Liver (tissue), 3 donors: ENCODE data around the gene LRP3.

Experiments used
- CTCF ChIP-seq: fragments of 150-350 bp; IDR thresholded peaks from 2 replicates; pipeline ENCODE4 v1.5.1; 2017; ENCODE audit warnings: improper control_type of control experiment, low read depth, low read length; ENCODE audit not compliant: missing input control
- EGR1 ChIP-seq, 2 donors: IDR thresholded peaks; 2 replicates each; pipeline ENCODE4 v1.6.1; 2016 to 2018; ENCODE audit warnings: antibody characterized with exemption in 2 of 2, low read depth in 2 of 2
- FOXA1 ChIP-seq: IDR thresholded peaks from 2 replicates; pipeline ENCODE4 v1.6.1; 2016; ENCODE audit warnings: antibody characterized with exemption
- GABPA ChIP-seq, 2 donors: IDR thresholded peaks in 1 of 2; conservative IDR thresholded peaks in 1 of 2; 2 replicates each; pipeline ENCODE4 v1.6.1; 2016; ENCODE audit warnings: antibody characterized with exemption in 2 of 2, mild to moderate bottlenecking in 1 of 2, moderate library complexity in 1 of 2
- JUND ChIP-seq, 2 donors: IDR thresholded peaks; 2 replicates each; pipeline ENCODE4 v1.6.1; 2016; ENCODE audit warnings: antibody characterized with exemption in 2 of 2
- RAD21 ChIP-seq, 2 donors: IDR thresholded peaks; 2 replicates each; pipeline ENCODE4 v1.6.1; 2016; ENCODE audit warnings: antibody characterized with exemption in 2 of 2, mild to moderate bottlenecking in 2 of 2
- REST ChIP-seq: IDR thresholded peaks from 2 replicates; pipeline ENCODE4 v1.6.1; 2016; ENCODE audit warnings: antibody characterized with exemption, mild to moderate bottlenecking
- SP1 ChIP-seq: IDR thresholded peaks from 2 replicates; pipeline ENCODE4 v1.6.1; 2018; ENCODE audit warnings: antibody characterized with exemption, mild to moderate bottlenecking
- YY1 ChIP-seq: IDR thresholded peaks from 2 replicates; pipeline ENCODE4 v1.6.1; 2016; ENCODE audit warnings: antibody characterized with exemption, mild to moderate bottlenecking
- ZBTB33 ChIP-seq: IDR thresholded peaks from 2 replicates; pipeline ENCODE4 v1.6.1; 2016; ENCODE audit warnings: antibody characterized with exemption
- TF ChIP-seq, protein P1 (sequence below): IDR thresholded peaks from 2 replicates; pipeline ENCODE4 v1.6.1; 2016; ENCODE audit warnings: antibody characterized with exemption
- TF ChIP-seq, protein P2 (sequence below): IDR thresholded peaks from 2 replicates; pipeline ENCODE4 v1.6.1; 2016; ENCODE audit warnings: antibody characterized with exemption
- donor health status: healthy.
- donor health status: healthy.

DNA sequence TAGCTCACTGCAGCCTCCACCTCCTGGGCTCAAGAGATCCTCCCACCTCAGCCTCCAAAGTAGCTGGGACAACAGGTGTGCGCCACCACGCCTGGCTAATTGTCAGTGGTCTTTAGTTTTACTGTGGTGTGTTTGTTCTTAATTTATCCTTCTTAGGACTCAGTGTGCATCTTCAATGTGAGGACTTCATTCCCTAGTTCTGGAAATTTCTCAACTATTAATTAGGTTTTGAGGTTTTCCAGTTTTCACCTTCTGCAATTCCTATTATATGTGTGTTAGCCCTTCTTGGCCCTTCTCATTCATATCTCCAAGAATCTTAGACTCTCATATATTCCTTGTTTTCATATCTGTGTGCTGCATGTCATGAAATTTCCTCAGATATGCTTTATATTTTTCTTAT lies 63.7 kb downstream of the LRP3 start:
- TF ChIP-seq FOXA1 (no peak), CTCF (no peak), REST (no peak), YY1 (no peak), GABPA (IDR thresholded peaks at IDR 0.05 in 1 of 2, conservative IDR thresholded peaks at IDR 0.05 in 1 of 2) (no peak), EGR1 (IDR thresholded peaks at IDR 0.05; ENCODE audit: low read depth in 2 of 2) (no peak), RAD21 (IDR thresholded peaks at IDR 0.05) (no peak), SP1 (no peak), JUND (IDR thresholded peaks at IDR 0.05) (no peak), ZBTB33 (no peak)
- TF ChIP-seq, protein P1, sequence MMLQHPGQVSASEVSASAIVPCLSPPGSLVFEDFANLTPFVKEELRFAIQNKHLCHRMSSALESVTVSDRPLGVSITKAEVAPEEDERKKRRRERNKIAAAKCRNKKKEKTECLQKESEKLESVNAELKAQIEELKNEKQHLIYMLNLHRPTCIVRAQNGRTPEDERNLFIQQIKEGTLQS: no peak
- TF ChIP-seq, protein P2, sequence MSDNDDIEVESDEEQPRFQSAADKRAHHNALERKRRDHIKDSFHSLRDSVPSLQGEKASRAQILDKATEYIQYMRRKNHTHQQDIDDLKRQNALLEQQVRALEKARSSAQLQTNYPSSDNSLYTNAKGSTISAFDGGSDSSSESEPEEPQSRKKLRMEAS: no peak
